ENCODE results near the gene DUSP8.

The DUSP8 gene

GRCh38 chr11:1565904-1566247 lies 6.2 kb downstream of the DUSP8 start:
- no peaks in the 10 kb centered on the region for H3K9me2 ChIP-seq (replicated peaks; ENCODE audit: low read depth, low read length)
- no peaks in the 10 kb centered on the region for H4K20me1 ChIP-seq (ENCODE audit: insufficient read depth, low read length, poor library complexity, severe bottlenecking)
- H3F3A ChIP-seq (ENCODE audit: low read depth) = no peaks in the 10 kb centered on the region
- no peak overlapping the region for H3K9ac ChIP-seq (ENCODE audit: low read depth, low read length, poor library complexity, severe bottlenecking)
- H3K9me3 ChIP-seq (ENCODE audit: insufficient read depth, low read depth, low read length) = no peaks in the 10 kb centered on the region
- TF ChIP-seq CTCF (conservative IDR thresholded peaks at IDR 0.05; ENCODE audit: low read length) = no peak
- no peak for TF ChIP-seq EZH2phosphoT487 (IDR thresholded peaks at IDR 0.05; ENCODE audit: borderline replicate concordance)
- H3K4me2 ChIP-seq (ENCODE audit: low read depth, low read length, poor library complexity, severe bottlenecking) = no peak overlapping the region
- no peak overlapping the region for H3K4me3 ChIP-seq (ENCODE audit: low read length, poor library complexity, severe bottlenecking)
- no peaks in the 10 kb centered on the region for H3K27me3 ChIP-seq (ENCODE audit: insufficient read depth, low read length, poor library complexity, severe bottlenecking)
- no peaks in the 10 kb centered on the region for H3K4me1 ChIP-seq (ENCODE audit: insufficient read depth, low read length, poor library complexity, severe bottlenecking)
- H3K79me2 ChIP-seq (ENCODE audit: insufficient read depth, low read length) = no peaks in the 10 kb centered on the region
- H3K36me3 ChIP-seq (ENCODE audit: insufficient read depth, low read length) = no peaks in the 10 kb centered on the region
- no peak overlapping the region for H2AFZ ChIP-seq (ENCODE audit: low read length)

GRCh38 chr11:1565173-1565903 lies 6.7 kb downstream of the DUSP8 start:
- Histone ChIP-seq H3F3A (ENCODE audit: low read depth) (no peaks in the 10 kb centered on the region), H3K79me2 (ENCODE audit: insufficient read depth, low read length) (no peaks in the 10 kb centered on the region), H2AFZ (ENCODE audit: low read length) (no peak overlapping the region), H3K9ac (ENCODE audit: low read depth, low read length, poor library complexity, severe bottlenecking) (no peak overlapping the region), H4K20me1 (ENCODE audit: insufficient read depth, low read length, poor library complexity, severe bottlenecking) (no peaks in the 10 kb centered on the region), H3K27me3 (ENCODE audit: insufficient read depth, low read length, poor library complexity, severe bottlenecking) (no peaks in the 10 kb centered on the region), H3K9me3 (ENCODE audit: insufficient read depth, low read depth, low read length) (no peaks in the 10 kb centered on the region), H3K36me3 (ENCODE audit: insufficient read depth, low read length) (no peaks in the 10 kb centered on the region), H3K9me2 (replicated peaks; ENCODE audit: low read depth, low read length) (no peaks in the 10 kb centered on the region), H3K4me1 (ENCODE audit: insufficient read depth, low read length, poor library complexity, severe bottlenecking) (no peaks in the 10 kb centered on the region), H3K4me2 (ENCODE audit: low read depth, low read length, poor library complexity, severe bottlenecking) (no peak overlapping the region), H3K4me3 (ENCODE audit: low read length, poor library complexity, severe bottlenecking) (no peak overlapping the region)
- TF ChIP-seq CTCF (conservative IDR thresholded peaks at IDR 0.05; ENCODE audit: low read length) (no peak), EZH2phosphoT487 (IDR thresholded peaks at IDR 0.05; ENCODE audit: borderline replicate concordance) (no peak)

DNA sequence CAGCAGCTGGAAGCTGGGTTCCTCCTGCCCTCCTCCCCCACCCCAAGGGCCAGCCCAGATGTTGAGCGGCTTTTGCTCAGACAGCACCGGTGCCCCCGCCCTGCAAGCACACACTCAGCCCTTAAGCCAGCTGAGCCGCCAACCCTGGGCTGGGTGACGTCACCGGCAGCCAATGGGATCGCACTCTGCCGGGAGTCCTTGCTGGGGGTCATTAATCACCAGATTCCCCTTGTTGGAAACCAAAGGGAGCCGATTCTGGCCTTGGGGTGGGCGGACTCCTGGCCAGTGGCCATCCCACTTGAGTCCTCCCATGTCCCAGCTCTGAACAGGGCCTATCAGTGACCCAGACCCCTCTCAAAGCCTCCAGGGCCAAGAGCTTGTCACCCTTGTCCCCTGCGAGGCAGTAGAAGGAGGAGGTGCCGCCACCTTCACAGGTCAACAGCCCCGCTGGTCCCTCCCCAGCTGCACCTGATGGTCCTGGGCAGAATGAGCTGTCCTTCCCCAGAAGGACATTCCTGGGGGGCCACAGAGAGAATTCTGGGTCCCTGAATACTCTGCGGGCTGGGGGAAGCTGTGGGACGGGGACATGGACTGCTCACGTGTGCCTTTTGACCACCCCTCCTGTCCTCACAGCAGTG lies 7.4 kb downstream of the DUSP8 start:
- H3K9me2 ChIP-seq (replicated peaks; ENCODE audit: low read depth, low read length) = no peaks in the 10 kb centered on the region
- H3K27me3 ChIP-seq (ENCODE audit: insufficient read depth, low read length, poor library complexity, severe bottlenecking) = no peaks in the 10 kb centered on the region
- no peak overlapping the region for H3K4me3 ChIP-seq (ENCODE audit: low read length, poor library complexity, severe bottlenecking)
- H3K9me3 ChIP-seq (ENCODE audit: insufficient read depth, low read depth, low read length) = no peaks in the 10 kb centered on the region
- H3K4me1 ChIP-seq (ENCODE audit: insufficient read depth, low read length, poor library complexity, severe bottlenecking) = no peaks in the 10 kb centered on the region
- no peaks in the 10 kb centered on the region for H4K20me1 ChIP-seq (ENCODE audit: insufficient read depth, low read length, poor library complexity, severe bottlenecking)
- TF ChIP-seq CTCF (conservative IDR thresholded peaks at IDR 0.05; ENCODE audit: low read length) = no peak
- no peaks in the 10 kb centered on the region for H3F3A ChIP-seq (ENCODE audit: low read depth)
- no peaks in the 10 kb centered on the region for H3K36me3 ChIP-seq (ENCODE audit: insufficient read depth, low read length)
- no peaks in the 10 kb centered on the region for H3K79me2 ChIP-seq (ENCODE audit: insufficient read depth, low read length)
- no peak overlapping the region for H2AFZ ChIP-seq (ENCODE audit: low read length)
- no peak overlapping the region for H3K4me2 ChIP-seq (ENCODE audit: low read depth, low read length, poor library complexity, severe bottlenecking)
- no peak overlapping the region for H3K9ac ChIP-seq (ENCODE audit: low read depth, low read length, poor library complexity, severe bottlenecking)
